HG03439 (cell line): ENCODE results near the gene PSMB7.

Experiments
- ATAC-seq: cut with Tn5 transposase; IDR thresholded peaks from one replicate; pipeline ENCODE4 v1.9.1; 2021; ENCODE audit warnings: mild to moderate bottlenecking, moderate library complexity; ENCODE audit not compliant: unreplicated experiment

PSMB7 gene

GRCh38 chr9:124346347-124347163, 68.7 kb downstream of the PSMB7 start:
- no peak for ATAC-seq

GRCh38 chr9:124345751-124346281, 69.4 kb downstream of the PSMB7 start:
- no peak for ATAC-seq

- no peak for ATAC-seq
These were observed 70.2 kb downstream of the PSMB7 start for GRCh38 chr9:124345063-124345462.

GRCh38 chr9:124344291-124345050, 70.8 kb downstream of the PSMB7 start:
- ATAC-seq = no peak

GRCh38 chr9:124343533-124344290, 71.5 kb downstream of the PSMB7 start:
- ATAC-seq = no peak

- no peak for ATAC-seq
These were observed 72.3 kb downstream of the PSMB7 start for GRCh38 chr9:124342776-124343485.

- no peak for ATAC-seq
These were observed 72.9 kb downstream of the PSMB7 start for GRCh38 chr9:124342402-124342775.

- ATAC-seq = no peak
These were observed 73.6 kb downstream of the PSMB7 start for GRCh38 chr9:124341455-124342170.

- ATAC-seq = no peak
These were observed 74.8 kb downstream of the PSMB7 start for GRCh38 chr9:124340219-124341069.

- ATAC-seq = no peak
These were observed 75.6 kb downstream of the PSMB7 start for GRCh38 chr9:124339603-124340146.

- ATAC-seq = no peak
These were observed 77.7 kb downstream of the PSMB7 start for GRCh38 chr9:124337562-124337961.

- ATAC-seq = no peak
These were observed 79.9 kb downstream of the PSMB7 start for GRCh38 chr9:124335320-124335707.

GRCh38 chr9:124334568-124335319, 80.5 kb downstream of the PSMB7 start:
- ATAC-seq = no peak

- ATAC-seq = no peak
These were observed 82.1 kb downstream of the PSMB7 start for GRCh38 chr9:124333203-124333579.

GRCh38 chr9:124332361-124333202, 82.7 kb downstream of the PSMB7 start:
- no peak for ATAC-seq

GRCh38 chr9:124331580-124331979, 83.7 kb downstream of the PSMB7 start:
- ATAC-seq = no peak

- no peak for ATAC-seq
These were observed 85.1 kb downstream of the PSMB7 start for GRCh38 chr9:124330011-124330697.
